Peyer's patch (tissue), 4 donors: ENCODE data around the gene TMEM234.

Source experiments
- POLR2A ChIP-seq, 2 donors: fragments of 450-650 bp; IDR thresholded peaks; one replicate each; pipeline ENCODE4 v1.5.1; 2017; ENCODE audit warnings: antibody characterized with exemption in 2 of 2, mild to moderate bottlenecking in 2 of 2, moderate library complexity in 2 of 2
- TF ChIP-seq, protein P1 (sequence below), 6 experiments: fragments of 450-650 bp in 4 of 6; fragments of 200-600 bp in 2 of 6; sonication (generic) in 1 of 6; IDR thresholded peaks; one replicate each; pipeline ENCODE4 v1.5.1; 2017 to 2019; ENCODE audit warnings: antibody characterized with exemption in 6 of 6, mild to moderate bottlenecking in 3 of 6, moderate library complexity in 1 of 6

DNA sequence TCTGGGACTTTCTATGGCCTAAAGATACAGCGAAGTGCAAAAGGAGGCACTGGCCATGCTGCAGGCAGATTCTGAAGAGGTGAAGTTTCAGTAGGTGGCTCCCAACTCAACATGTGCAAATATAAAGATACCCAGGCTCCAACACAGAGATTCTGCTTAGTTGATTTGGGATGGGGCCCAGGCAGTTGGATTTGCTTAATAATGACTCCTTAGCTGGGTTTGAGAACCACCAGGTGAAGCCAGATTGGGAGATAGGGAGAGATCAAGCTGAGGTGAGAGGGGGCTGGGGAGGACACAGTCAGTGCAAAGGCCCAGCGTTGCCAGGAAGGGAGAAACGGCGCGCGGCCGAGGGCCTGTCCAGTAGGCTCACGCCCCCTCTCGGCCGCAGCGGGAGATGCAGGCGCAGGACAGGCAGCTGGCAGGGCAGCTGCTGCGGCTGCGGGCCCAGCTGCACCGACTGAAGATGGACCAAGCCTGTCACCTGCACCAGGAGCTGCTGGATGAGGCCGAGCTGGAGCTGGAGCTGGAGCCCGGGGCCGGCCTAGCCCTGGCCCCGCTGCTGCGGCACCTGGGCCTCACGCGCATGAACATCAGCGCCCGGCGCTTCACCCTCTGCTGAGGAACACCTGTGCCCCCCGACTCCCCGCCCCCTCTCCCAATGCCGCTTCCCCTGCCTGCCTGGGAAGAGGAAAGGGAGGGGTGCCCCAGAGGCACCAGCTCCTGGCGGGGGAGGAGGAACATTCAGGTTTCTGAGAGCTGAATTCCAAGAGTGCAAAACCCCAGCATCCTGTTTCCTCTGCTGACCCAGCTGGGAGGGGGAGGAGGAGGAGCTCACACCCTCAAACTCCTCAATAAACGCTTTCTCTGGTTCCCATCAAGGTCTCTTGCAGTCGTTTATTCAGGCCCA lies 26.1 kb upstream of the TMEM234 start:
- TF ChIP-seq, protein P1, sequence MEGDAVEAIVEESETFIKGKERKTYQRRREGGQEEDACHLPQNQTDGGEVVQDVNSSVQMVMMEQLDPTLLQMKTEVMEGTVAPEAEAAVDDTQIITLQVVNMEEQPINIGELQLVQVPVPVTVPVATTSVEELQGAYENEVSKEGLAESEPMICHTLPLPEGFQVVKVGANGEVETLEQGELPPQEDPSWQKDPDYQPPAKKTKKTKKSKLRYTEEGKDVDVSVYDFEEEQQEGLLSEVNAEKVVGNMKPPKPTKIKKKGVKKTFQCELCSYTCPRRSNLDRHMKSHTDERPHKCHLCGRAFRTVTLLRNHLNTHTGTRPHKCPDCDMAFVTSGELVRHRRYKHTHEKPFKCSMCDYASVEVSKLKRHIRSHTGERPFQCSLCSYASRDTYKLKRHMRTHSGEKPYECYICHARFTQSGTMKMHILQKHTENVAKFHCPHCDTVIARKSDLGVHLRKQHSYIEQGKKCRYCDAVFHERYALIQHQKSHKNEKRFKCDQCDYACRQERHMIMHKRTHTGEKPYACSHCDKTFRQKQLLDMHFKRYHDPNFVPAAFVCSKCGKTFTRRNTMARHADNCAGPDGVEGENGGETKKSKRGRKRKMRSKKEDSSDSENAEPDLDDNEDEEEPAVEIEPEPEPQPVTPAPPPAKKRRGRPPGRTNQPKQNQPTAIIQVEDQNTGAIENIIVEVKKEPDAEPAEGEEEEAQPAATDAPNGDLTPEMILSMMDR (IDR thresholded peaks at IDR 0.05) = peak; percentile 78 to 94 (median 88)
- TF ChIP-seq POLR2A (IDR thresholded peaks at IDR 0.05) = no peak
